ENCODE data around the gene CENPU.

Gene CENPU

GRCh38 chr4:184721254-184721653 lies 12.6 kb downstream of the CENPU start:
- CTCF ChIA-PET = interaction anchor here (1.4 to 2.0 kb wide), 2 partner anchors 12 to 50 kb away, joined by 3 to 5 read pairs; no protein-coding TSS in a partner anchor
- POLR2A ChIA-PET = no interaction called here
- peaks cover 11 to 76% (median 39%) of the 10 kb centered on the region in 4 experiments for H3K36me3 ChIP-seq (ENCODE audit: control insufficient read depth in 4 of 4, insufficient read depth in 4 of 4, low read length in 3 of 4)

GRCh38 chr4:184719407-184719806 lies 14.5 kb downstream of the CENPU start:
- 93% methylated on average over 2 of the region's 3 CpGs for WGBS (ENCODE audit: insufficient coverage)
- ChIA-PET CTCF (interaction anchor here (1.0 to 1.4 kb wide), 4 partner anchors 12 to 455 kb away, joined by 4 read pairs; no protein-coding TSS in a partner anchor), POLR2A (no interaction called here)
- peaks cover 0 to 9% (median 0%) of the 10 kb centered on the region in 5 experiments for H3K9me3 ChIP-seq (ENCODE audit: control extremely low read depth in 1 of 5, control insufficient read depth in 4 of 5, insufficient read depth in 2 of 5, low read depth in 1 of 5, low read length in 4 of 5)
- no peak for DNase-seq
- H3K27ac ChIP-seq (ENCODE audit: insufficient read depth in 1 of 2, low read depth in 1 of 2, low read length in 2 of 2, poor library complexity in 1 of 2, severe bottlenecking in 2 of 2) = no peak overlapping the region
- H3K4me1 ChIP-seq (ENCODE audit: control extremely low read depth in 1 of 4, control insufficient read depth in 4 of 4, insufficient read depth in 4 of 4, low read length in 3 of 4) = peaks cover 0 to 6% (median 0%) of the 10 kb centered on the region in 4 experiments
- peaks cover 15 to 66% (median 41%) of the 10 kb centered on the region in 4 experiments for H3K36me3 ChIP-seq (ENCODE audit: control insufficient read depth in 4 of 4, insufficient read depth in 4 of 4, low read length in 3 of 4)
- no peaks in the 10 kb centered on the region for H3K27me3 ChIP-seq (replicated peaks in 2 of 5; ENCODE audit: control insufficient read depth in 4 of 5, insufficient read depth in 5 of 5, low read length in 4 of 5)
- H3K4me3 ChIP-seq (ENCODE audit: control insufficient read depth in 1 of 7, extremely low read depth in 1 of 7, insufficient read depth in 4 of 7, low read depth in 2 of 7, low read length in 6 of 7) = no peak overlapping the region

More at GRCh38 chr4:184721254-184721653, 12.6 kb downstream of the CENPU start:
- peaks cover 0 to 6% (median 0%) of the 10 kb centered on the region in 4 experiments for H3K4me1 ChIP-seq (ENCODE audit: control extremely low read depth in 1 of 4, control insufficient read depth in 4 of 4, insufficient read depth in 4 of 4, low read length in 3 of 4)
- H3K4me3 ChIP-seq (ENCODE audit: control insufficient read depth in 1 of 7, extremely low read depth in 1 of 7, insufficient read depth in 4 of 7, low read depth in 2 of 7, low read length in 6 of 7) = no peak overlapping the region
- no peak overlapping the region for H3K27ac ChIP-seq (ENCODE audit: insufficient read depth in 1 of 2, low read depth in 1 of 2, low read length in 2 of 2, poor library complexity in 1 of 2, severe bottlenecking in 2 of 2)
- H3K9me3 ChIP-seq (ENCODE audit: control extremely low read depth in 1 of 5, control insufficient read depth in 4 of 5, insufficient read depth in 2 of 5, low read depth in 1 of 5, low read length in 4 of 5) = peaks cover 0 to 9% (median 0%) of the 10 kb centered on the region in 5 experiments
- DNase-seq = peak; percentile 9 to 37 (median 27)
- H3K27me3 ChIP-seq (replicated peaks in 2 of 5; ENCODE audit: control insufficient read depth in 4 of 5, insufficient read depth in 5 of 5, low read length in 4 of 5) = no peaks in the 10 kb centered on the region

GRCh38 chr4:184715526-184715925 lies 18.4 kb downstream of the CENPU start:
- WGBS (ENCODE audit: insufficient coverage) = 82% methylated on average over 2 of the region's 4 CpGs
- Histone ChIP-seq H3K36me3 (ENCODE audit: control insufficient read depth in 4 of 4, insufficient read depth in 4 of 4, low read length in 3 of 4) (peaks cover 11 to 72% (median 40%) of the 10 kb centered on the region in 4 experiments), H3K4me3 (ENCODE audit: control insufficient read depth in 1 of 7, extremely low read depth in 1 of 7, insufficient read depth in 4 of 7, low read depth in 2 of 7, low read length in 6 of 7) (no peak overlapping the region), H3K9me3 (ENCODE audit: control extremely low read depth in 1 of 5, control insufficient read depth in 4 of 5, insufficient read depth in 2 of 5, low read depth in 1 of 5, low read length in 4 of 5) (no peaks in the 10 kb centered on the region), H3K4me1 (ENCODE audit: control extremely low read depth in 1 of 4, control insufficient read depth in 4 of 4, insufficient read depth in 4 of 4, low read length in 3 of 4) (peaks cover 0 to 6% (median 0%) of the 10 kb centered on the region in 4 experiments), H3K27me3 (replicated peaks in 2 of 5; ENCODE audit: control insufficient read depth in 4 of 5, insufficient read depth in 5 of 5, low read length in 4 of 5) (no peaks in the 10 kb centered on the region), H3K27ac (ENCODE audit: insufficient read depth in 1 of 2, low read depth in 1 of 2, low read length in 2 of 2, poor library complexity in 1 of 2, severe bottlenecking in 2 of 2) (no peak overlapping the region)
- DNase-seq = no peak
- POLR2A ChIA-PET = interaction anchor here (0.7 kb wide), 1 partner anchor 12 kb away, joined by 4 read pairs; no protein-coding TSS in a partner anchor
- CTCF ChIA-PET = interaction anchor here (1.0 to 1.7 kb wide), 2 partner anchors 12 to 21 kb away, joined by 3 to 4 read pairs; no protein-coding TSS in a partner anchor

- H3K4me1 ChIP-seq (ENCODE audit: control extremely low read depth in 1 of 4, control insufficient read depth in 4 of 4, insufficient read depth in 4 of 4, low read length in 3 of 4) = peaks cover 0 to under 1% (median 0%) of the 10 kb centered on the region in 4 experiments
- H3K27ac ChIP-seq (ENCODE audit: insufficient read depth in 1 of 2, low read depth in 1 of 2, low read length in 2 of 2, poor library complexity in 1 of 2, severe bottlenecking in 2 of 2) = peak overlapping the region in 1 of 2 experiments; percentile 9
- no peak for DNase-seq
- WGBS (ENCODE audit: insufficient coverage) = 50% methylated on average over 2 of the region's 2 CpGs
- no peak overlapping the region for H3K4me3 ChIP-seq (ENCODE audit: control insufficient read depth in 1 of 7, extremely low read depth in 1 of 7, insufficient read depth in 4 of 7, low read depth in 2 of 7, low read length in 6 of 7)
- no peaks in the 10 kb centered on the region for H3K9me3 ChIP-seq (ENCODE audit: control extremely low read depth in 1 of 5, control insufficient read depth in 4 of 5, insufficient read depth in 2 of 5, low read depth in 1 of 5, low read length in 4 of 5)
- CTCF ChIA-PET = interaction anchor here (0.8 to 1.8 kb wide), 3 partner anchors 9 to 31 kb away, joined by 3 to 6 read pairs (median 5); no protein-coding TSS in a partner anchor
- no peaks in the 10 kb centered on the region for H3K27me3 ChIP-seq (replicated peaks in 2 of 5; ENCODE audit: control insufficient read depth in 4 of 5, insufficient read depth in 5 of 5, low read length in 4 of 5)
- POLR2A ChIA-PET = interaction anchor here (0.7 kb wide), 1 partner anchor 76 kb away, joined by 3 read pairs; no protein-coding TSS in a partner anchor
- H3K36me3 ChIP-seq (ENCODE audit: control insufficient read depth in 4 of 4, insufficient read depth in 4 of 4, low read length in 3 of 4) = peaks cover 15 to 75% (median 43%) of the 10 kb centered on the region in 4 experiments
Measured at GRCh38 chr4:184713887-184714286, 20.0 kb downstream of the CENPU start.

GRCh38 chr4:184712322-184712721 lies 21.6 kb downstream of the CENPU start:
- CTCF ChIA-PET = no interaction called here
- POLR2A ChIA-PET = interaction anchor here (0.5 to 0.7 kb wide), 2 partner anchors 8 to 243 kb away, joined by 3 to 4 read pairs; no protein-coding TSS in a partner anchor
- Histone ChIP-seq H3K27ac (ENCODE audit: insufficient read depth in 1 of 2, low read depth in 1 of 2, low read length in 2 of 2, poor library complexity in 1 of 2, severe bottlenecking in 2 of 2) (no peak overlapping the region), H3K36me3 (ENCODE audit: control insufficient read depth in 4 of 4, insufficient read depth in 4 of 4, low read length in 3 of 4) (peaks cover 16 to 70% (median 41%) of the 10 kb centered on the region in 4 experiments), H3K4me3 (ENCODE audit: control insufficient read depth in 1 of 7, extremely low read depth in 1 of 7, insufficient read depth in 4 of 7, low read depth in 2 of 7, low read length in 6 of 7) (peak overlapping the region in 1 of 7 experiments; percentile 4), H3K27me3 (replicated peaks in 2 of 5; ENCODE audit: control insufficient read depth in 4 of 5, insufficient read depth in 5 of 5, low read length in 4 of 5) (no peaks in the 10 kb centered on the region), H3K4me1 (ENCODE audit: control extremely low read depth in 1 of 4, control insufficient read depth in 4 of 4, insufficient read depth in 4 of 4, low read length in 3 of 4) (no peaks in the 10 kb centered on the region), H3K9me3 (ENCODE audit: control extremely low read depth in 1 of 5, control insufficient read depth in 4 of 5, insufficient read depth in 2 of 5, low read depth in 1 of 5, low read length in 4 of 5) (no peaks in the 10 kb centered on the region)
- DNase-seq = no peak

- H3K4me3 ChIP-seq (ENCODE audit: control insufficient read depth in 1 of 7, extremely low read depth in 1 of 7, insufficient read depth in 4 of 7, low read depth in 2 of 7, low read length in 6 of 7) = no peak overlapping the region
- POLR2A ChIA-PET = no interaction called here
- CTCF ChIA-PET = no interaction called here
- no peak overlapping the region for H3K27ac ChIP-seq (ENCODE audit: insufficient read depth in 1 of 2, low read depth in 1 of 2, low read length in 2 of 2, poor library complexity in 1 of 2, severe bottlenecking in 2 of 2)
- no peaks in the 10 kb centered on the region for H3K9me3 ChIP-seq (ENCODE audit: control extremely low read depth in 1 of 5, control insufficient read depth in 4 of 5, insufficient read depth in 2 of 5, low read depth in 1 of 5, low read length in 4 of 5)
- H3K4me1 ChIP-seq (ENCODE audit: control extremely low read depth in 1 of 4, control insufficient read depth in 4 of 4, insufficient read depth in 4 of 4, low read length in 3 of 4) = no peaks in the 10 kb centered on the region
- H3K27me3 ChIP-seq (replicated peaks in 2 of 5; ENCODE audit: control insufficient read depth in 4 of 5, insufficient read depth in 5 of 5, low read length in 4 of 5) = no peaks in the 10 kb centered on the region
- no peak for DNase-seq
- H3K36me3 ChIP-seq (ENCODE audit: control insufficient read depth in 4 of 4, insufficient read depth in 4 of 4, low read length in 3 of 4) = peaks cover 20 to 84% (median 52%) of the 10 kb centered on the region in 4 experiments
- no CpG with 5 or more reads among the region's 1 CpG for WGBS (ENCODE audit: insufficient coverage)
Measured at GRCh38 chr4:184706453-184706852, 27.4 kb downstream of the CENPU start.

GRCh38 chr4:184705692-184706091 lies 28.2 kb downstream of the CENPU start:
- ChIA-PET CTCF (interaction anchor here (1.3 kb wide), 1 partner anchor 12 kb away, joined by 4 read pairs; no protein-coding TSS in a partner anchor), POLR2A (no interaction called here)
- peaks cover 18 to 85% (median 51%) of the 10 kb centered on the region in 4 experiments for H3K36me3 ChIP-seq (ENCODE audit: control insufficient read depth in 4 of 4, insufficient read depth in 4 of 4, low read length in 3 of 4)
- no peak overlapping the region for H3K27ac ChIP-seq (ENCODE audit: insufficient read depth in 1 of 2, low read depth in 1 of 2, low read length in 2 of 2, poor library complexity in 1 of 2, severe bottlenecking in 2 of 2)
- DNase-seq = no peak
- 100% methylated on average over 3 of the region's 5 CpGs for WGBS (ENCODE audit: insufficient coverage)
- H3K4me3 ChIP-seq (ENCODE audit: control insufficient read depth in 1 of 7, extremely low read depth in 1 of 7, insufficient read depth in 4 of 7, low read depth in 2 of 7, low read length in 6 of 7) = no peak overlapping the region
- no peaks in the 10 kb centered on the region for H3K27me3 ChIP-seq (replicated peaks in 2 of 5; ENCODE audit: control insufficient read depth in 4 of 5, insufficient read depth in 5 of 5, low read length in 4 of 5)
- no peaks in the 10 kb centered on the region for H3K9me3 ChIP-seq (ENCODE audit: control extremely low read depth in 1 of 5, control insufficient read depth in 4 of 5, insufficient read depth in 2 of 5, low read depth in 1 of 5, low read length in 4 of 5)
- H3K4me1 ChIP-seq (ENCODE audit: control extremely low read depth in 1 of 4, control insufficient read depth in 4 of 4, insufficient read depth in 4 of 4, low read length in 3 of 4) = no peaks in the 10 kb centered on the region
